SU-DHL-6 (cell line): ENCODE results near the gene BIVM.

ENCODE experiments used
- H2AFZ ChIP-seq: fragments of 200-600 bp; sonication (generic); 2 replicates; pipeline ENCODE4 v1.6.1; 2014; ENCODE audit warnings: low read depth, mild to moderate bottlenecking, moderate library complexity, mixed read lengths, antibody characterized with exemption, low read length; ENCODE audit not compliant: severe bottlenecking
- H3F3A ChIP-seq: fragments of 200-600 bp; shearing (Covaris generic); 2 replicates; pipeline ENCODE4 v1.6.0; 2016; ENCODE audit warnings: antibody characterized with exemption, mild to moderate bottlenecking; ENCODE audit not compliant: insufficient read depth
- H3K27ac ChIP-seq: fragments of 200-600 bp; sonication (generic); 2 replicates; pipeline ENCODE4 v1.5.1; 2016; ENCODE audit warnings: low read depth, mild to moderate bottlenecking, low read length, moderate library complexity, mixed read lengths
- H3K27me3 ChIP-seq: fragments of 200-600 bp; sonication (generic), shearing (Covaris generic); 2 replicates; pipeline ENCODE4 v1.6.0; 2014; ENCODE audit warnings: mild to moderate bottlenecking, low read length
- H3K36me3 ChIP-seq: fragments of 200-600 bp; sonication (generic); 2 replicates; pipeline ENCODE4 v1.6.1; 2014; ENCODE audit warnings: mild to moderate bottlenecking, low read length, mixed read lengths
- H3K4me2 ChIP-seq: fragments of 300-600, 200-600 bp; shearing (Covaris generic), sonication (generic); 2 replicates; pipeline ENCODE4 v1.6.0; 2014; ENCODE audit warnings: low read length, low read depth, mild to moderate bottlenecking; ENCODE audit not compliant: poor library complexity, severe bottlenecking
- H3K4me3 ChIP-seq: fragments of 200-600 bp; sonication (generic); 2 replicates; pipeline ENCODE4 v1.5.1; 2014; ENCODE audit warnings: antibody characterized with exemption, low read length, mild to moderate bottlenecking, mixed read lengths; ENCODE audit not compliant: insufficient read depth, poor library complexity, severe bottlenecking
- H3K79me2 ChIP-seq: fragments of 200-600 bp; sonication (generic); 2 replicates; pipeline ENCODE4 v1.6.1; 2014; ENCODE audit warnings: mild to moderate bottlenecking, low read length, moderate library complexity; ENCODE audit not compliant: insufficient read depth
- H3K9ac ChIP-seq: fragments of 200-600 bp; sonication (generic); 2 replicates; pipeline ENCODE4 v1.7.0; 2014; ENCODE audit warnings: mild to moderate bottlenecking, low read length
- H3K9me2 ChIP-seq: fragments of 200-600 bp; sonication (generic); replicated peaks from 2 replicates; pipeline ENCODE4 v1.6.1; 2014; ENCODE audit warnings: low read length; ENCODE audit not compliant: insufficient read depth
- H3K9me3 ChIP-seq: fragments of 200-600 bp; sonication (generic); 2 replicates; pipeline ENCODE4 v1.6.1; 2014; ENCODE audit warnings: low read length, mixed read lengths; ENCODE audit not compliant: insufficient read depth
- H4K20me1 ChIP-seq: fragments of 200-600 bp; sonication (generic); 2 replicates; pipeline ENCODE4 v1.6.1; 2014; ENCODE audit warnings: low read depth, mild to moderate bottlenecking, antibody characterized with exemption, low read length, moderate library complexity, mixed read lengths
- EZH2phosphoT487 ChIP-seq: fragments of 200-600 bp; sonication (generic), shearing (Covaris generic); conservative IDR thresholded peaks from 2 replicates; pipeline ENCODE4 v1.6.1; 2018; ENCODE audit warnings: mild to moderate bottlenecking, antibody characterized with exemption, low read length, moderate library complexity, mixed read lengths
- TF ChIP-seq, protein P1 (sequence below): fragments of 200-600 bp; sonication (generic); IDR thresholded peaks from one replicate; pipeline ENCODE4 v1.5.1; 2017; ENCODE audit warnings: antibody characterized with exemption, mild to moderate bottlenecking, low read length, moderate library complexity; ENCODE audit not compliant: insufficient read depth, poor library complexity, severe bottlenecking

Gene BIVM

GRCh38 chr13:102758842-102759241 is 40.1 kb upstream of the BIVM start:
- TF ChIP-seq EZH2phosphoT487: no peak
- TF ChIP-seq, protein P1, sequence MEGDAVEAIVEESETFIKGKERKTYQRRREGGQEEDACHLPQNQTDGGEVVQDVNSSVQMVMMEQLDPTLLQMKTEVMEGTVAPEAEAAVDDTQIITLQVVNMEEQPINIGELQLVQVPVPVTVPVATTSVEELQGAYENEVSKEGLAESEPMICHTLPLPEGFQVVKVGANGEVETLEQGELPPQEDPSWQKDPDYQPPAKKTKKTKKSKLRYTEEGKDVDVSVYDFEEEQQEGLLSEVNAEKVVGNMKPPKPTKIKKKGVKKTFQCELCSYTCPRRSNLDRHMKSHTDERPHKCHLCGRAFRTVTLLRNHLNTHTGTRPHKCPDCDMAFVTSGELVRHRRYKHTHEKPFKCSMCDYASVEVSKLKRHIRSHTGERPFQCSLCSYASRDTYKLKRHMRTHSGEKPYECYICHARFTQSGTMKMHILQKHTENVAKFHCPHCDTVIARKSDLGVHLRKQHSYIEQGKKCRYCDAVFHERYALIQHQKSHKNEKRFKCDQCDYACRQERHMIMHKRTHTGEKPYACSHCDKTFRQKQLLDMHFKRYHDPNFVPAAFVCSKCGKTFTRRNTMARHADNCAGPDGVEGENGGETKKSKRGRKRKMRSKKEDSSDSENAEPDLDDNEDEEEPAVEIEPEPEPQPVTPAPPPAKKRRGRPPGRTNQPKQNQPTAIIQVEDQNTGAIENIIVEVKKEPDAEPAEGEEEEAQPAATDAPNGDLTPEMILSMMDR: no peak
- H3K9me2 ChIP-seq: no peaks in the 10 kb centered on the region
- no peaks in the 10 kb centered on the region for H3K9me3 ChIP-seq
- H3K9ac ChIP-seq: no peak overlapping the region
- H2AFZ ChIP-seq: no peak overlapping the region
- no peaks in the 10 kb centered on the region for H3K36me3 ChIP-seq
- H3K4me2 ChIP-seq: no peak overlapping the region
- no peaks in the 10 kb centered on the region for H4K20me1 ChIP-seq
- H3K79me2 ChIP-seq: no peaks in the 10 kb centered on the region
- no peaks in the 10 kb centered on the region for H3K27me3 ChIP-seq
- no peak overlapping the region for H3K27ac ChIP-seq
- H3K4me3 ChIP-seq: no peak overlapping the region
- H3F3A ChIP-seq: no peaks in the 10 kb centered on the region

GRCh38 chr13:102761071-102761470 is 37.8 kb upstream of the BIVM start:
- Histone ChIP-seq H3K4me2 (no peak overlapping the region), H3K27me3 (no peaks in the 10 kb centered on the region), H3K79me2 (no peaks in the 10 kb centered on the region), H3F3A (no peaks in the 10 kb centered on the region), H4K20me1 (no peaks in the 10 kb centered on the region), H3K9me2 (no peaks in the 10 kb centered on the region), H3K36me3 (peaks cover 4% of the 10 kb centered on the region; the same call in 1 of the 2 replicates), H2AFZ (no peak overlapping the region), H3K9ac (no peak overlapping the region), H3K27ac (no peak overlapping the region), H3K9me3 (no peaks in the 10 kb centered on the region), H3K4me3 (no peak overlapping the region)
- TF ChIP-seq, protein P1: no peak
- no peak for TF ChIP-seq EZH2phosphoT487

DNA sequence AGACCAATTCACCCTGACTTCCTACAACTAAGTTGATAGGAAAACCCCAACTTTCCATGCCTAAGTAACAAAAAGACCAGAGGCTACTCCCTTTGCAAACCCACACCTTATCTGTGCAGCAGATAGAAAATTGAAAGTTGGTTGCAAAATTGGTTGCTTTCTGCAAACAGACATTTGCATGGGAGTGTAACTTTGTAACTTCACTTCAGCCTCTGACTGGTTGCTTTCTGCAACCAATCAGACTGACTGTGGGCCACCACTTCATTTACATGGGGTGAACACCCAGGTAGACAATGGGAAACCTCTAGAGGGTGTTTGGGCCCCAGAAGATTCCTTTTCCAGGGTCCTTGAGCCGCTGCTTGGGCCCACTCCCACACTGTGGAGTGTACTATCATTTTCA is 35.2 kb upstream of the BIVM start:
- no peak overlapping the region for H3K4me3 ChIP-seq
- no peaks in the 10 kb centered on the region for H3K79me2 ChIP-seq
- no peak for TF ChIP-seq EZH2phosphoT487
- TF ChIP-seq, protein P1: no peak
- H3K27ac ChIP-seq: no peak overlapping the region
- H3K27me3 ChIP-seq: no peaks in the 10 kb centered on the region
- H4K20me1 ChIP-seq: no peaks in the 10 kb centered on the region
- no peaks in the 10 kb centered on the region for H3K9me2 ChIP-seq
- H3K9me3 ChIP-seq: no peaks in the 10 kb centered on the region
- H3K36me3 ChIP-seq: peaks cover 22% of the 10 kb centered on the region; the same call in 1 of the 2 replicates
- H3K4me2 ChIP-seq: no peak overlapping the region
- H2AFZ ChIP-seq: no peak overlapping the region
- H3K9ac ChIP-seq: no peak overlapping the region
- H3F3A ChIP-seq: no peaks in the 10 kb centered on the region
